GM12878 (cell line): ENCODE results near the gene PPP1R12B. TPM values are rescaled to one million over a fixed set of nuclear protein-coding genes. Genes with fewer than 3 reads are reported as not detected.
A peak's percentile ranks its signal among the peaks of the same experiment; 100 is the strongest.
"Not testable (repeated sequence)": the region's sequence is repeated elsewhere in the genome, so short reads cannot be mapped to it uniquely, and the experiment has no call there.

Source experiments
- ATAC-seq: fragments of 200-7000 bp; cut with Tn5 transposase; 3 replicates; pipeline ENCODE4 v1.9.1; 2020; ENCODE audit warnings: mild to moderate bottlenecking, moderate library complexity
- BruUV-seq: library from RNA; stranded (reverse); fragments of 400-500 nt; replicated peaks from 2 replicates; lab custom pipeline; 2021; lab: Mats Ljungman, UMichigan
- CTCF ChIA-PET: fragments of 300-600 bp; sonication (Branson Sonifier 250); formaldehyde crosslinking; extraction: SDS; loops from one replicate; lab custom pipeline; 2021; ENCODE audit warnings: inconsistent platforms; lab: Yijun Ruan, JAX
- POLR2A ChIA-PET: fragments of 350-600 bp; formaldehyde crosslinking; extraction: SDS; loops from one replicate; lab custom pipeline; 2021; ENCODE audit warnings: inconsistent platforms; lab: Charles Lee
- RAD21 ChIA-PET: fragments of 300-600 bp; sonication (Branson Sonifier 250); formaldehyde crosslinking; loops from one replicate; lab custom pipeline; 2023; ENCODE audit warnings: antibody characterized with exemption; ENCODE audit not compliant: unreplicated experiment; lab: Charles Lee
- SMC1A ChIA-PET: fragments of 300-600 bp; sonication (Branson Sonifier 250); formaldehyde crosslinking; loops from one replicate; lab custom pipeline; 2023; ENCODE audit not compliant: unreplicated experiment, uncharacterized antibody; lab: Charles Lee
- DNase-seq: peaks from one replicate; pipeline ENCODE4 v3.0.0-alpha.2; 2011; ENCODE audit warnings: low read depth, low spot score
- FAIRE-seq: peaks from 3 replicates; lab custom pipeline; 2011; peaks lifted over from hg19 to GRCh38; lab: Jason Lieb, UNC
- H2AFZ ChIP-seq: 2 replicates; pipeline ENCODE4 v1.6.0; 2011; ENCODE audit warnings: low read depth, low read length, control low read depth; ENCODE audit not compliant: control insufficient read depth
- H3K27ac ChIP-seq: 2 replicates; pipeline ENCODE4 v1.5.1; 2011; ENCODE audit warnings: control low read depth; ENCODE audit not compliant: control insufficient read depth, insufficient read depth
- H3K27me3 ChIP-seq, 2 experiments: replicated peaks in 1 of 2; 2 replicates each; pipeline versions ENCODE4 v1.6.0 to v1.6.1; 2011; ENCODE audit warnings: low read length in 1 of 2; ENCODE audit not compliant: control insufficient read depth in 2 of 2, insufficient read depth in 2 of 2
- H3K36me3 ChIP-seq, 2 experiments: 2 replicates each; pipeline ENCODE4 v1.5.1; 2011; ENCODE audit warnings: low read length in 1 of 2; ENCODE audit not compliant: control insufficient read depth in 2 of 2, insufficient read depth in 2 of 2
- H3K4me1 ChIP-seq: 2 replicates; pipeline ENCODE4 v1.6.1; 2011; ENCODE audit warnings: mild to moderate bottlenecking, low read length, moderate library complexity, mixed read lengths; ENCODE audit not compliant: control insufficient read depth, insufficient read depth
- H3K4me2 ChIP-seq: 2 replicates; pipeline ENCODE4 v1.6.0; 2011; ENCODE audit warnings: control low read depth; ENCODE audit not compliant: control insufficient read depth, insufficient read depth
- H3K4me3 ChIP-seq: fragments of 200-600 bp; sonication (generic); 2 replicates; pipeline ENCODE4 v1.5.1; 2016
- H3K79me2 ChIP-seq: 2 replicates; pipeline ENCODE4 v1.6.0; 2011; ENCODE audit warnings: low read length; ENCODE audit not compliant: control insufficient read depth, insufficient read depth
- H3K9ac ChIP-seq: 2 replicates; pipeline ENCODE4 v1.8.0; 2011; ENCODE audit warnings: low read length, control low read depth, mixed read lengths; ENCODE audit not compliant: control insufficient read depth, insufficient read depth
- H3K9me3 ChIP-seq: replicated peaks from 3 replicates; pipeline ENCODE4 v1.5.1; 2011; ENCODE audit warnings: mild to moderate bottlenecking, low read length; ENCODE audit not compliant: control insufficient read depth, insufficient read depth
- H4K20me1 ChIP-seq: 2 replicates; pipeline ENCODE4 v1.6.0; 2011; ENCODE audit not compliant: control insufficient read depth, insufficient read depth
- BCL3 ChIP-seq: IDR thresholded peaks from 2 replicates; pipeline ENCODE4 v1.6.1; 2011; ENCODE audit warnings: borderline replicate concordance, low read depth, mild to moderate bottlenecking, moderate library complexity, low read length; ENCODE audit not compliant: insufficient read depth, poor library complexity, severe bottlenecking
- IKZF2 ChIP-seq, 2 experiments: fragments of 450-650 bp; IDR thresholded peaks; 2 replicates each; pipeline ENCODE4 v1.6.1; 2017; ENCODE audit warnings: mild to moderate bottlenecking in 2 of 2, moderate library complexity in 2 of 2
- KAT2A ChIP-seq: conservative IDR thresholded peaks from 2 replicates; pipeline ENCODE4 v1.6.1; 2011; ENCODE audit warnings: low read depth, low read length; ENCODE audit not compliant: control insufficient read depth
- MTA2 ChIP-seq: fragments of 450-650 bp; IDR thresholded peaks from 2 replicates; pipeline ENCODE4 v1.6.1; 2016; ENCODE audit warnings: low read depth, mild to moderate bottlenecking, moderate library complexity
- MTA3 ChIP-seq: IDR thresholded peaks from 2 replicates; pipeline ENCODE4 v1.6.1; 2012; ENCODE audit warnings: low read length, inconsistent platforms, borderline replicate concordance
- MYB ChIP-seq: fragments of 150-350 bp; IDR thresholded peaks from 2 replicates; pipeline ENCODE4 v1.6.1; 2014; ENCODE audit warnings: mild to moderate bottlenecking, low read depth, low read length, borderline replicate concordance
- RUNX3 ChIP-seq: IDR thresholded peaks from 2 replicates; pipeline ENCODE4 v1.6.1; 2012; ENCODE audit warnings: low read length, inconsistent platforms
- ZBTB40 ChIP-seq: fragments of 450-650 bp; IDR thresholded peaks from 2 replicates; pipeline ENCODE4 v1.6.1; 2016; ENCODE audit warnings: mild to moderate bottlenecking, moderate library complexity, borderline replicate concordance
- WGBS: methylation state at CpG from one replicate; pipeline ENCODE4 v1.1.6; 2016; ENCODE audit warnings: low lambda C conversion rate; ENCODE audit not compliant: insufficient replicate concordance, insufficient coverage; ENCODE audit errors: missing lambda C conversion rate; 5-methylcytosine and 5-hydroxymethylcytosine counted together
- in situ Hi-C: fragments of 300-500 bp; cut with MboI; formaldehyde crosslinking; loops from 9 replicates; pipeline ENCODE4 v1.14.3; 2018; ENCODE audit warnings: mixed read lengths
- intact Hi-C: fragments of 100-400 bp; cut with micrococcal nuclease; formaldehyde crosslinking; loops from one replicate; pipeline ENCODE4 v1.14.2; 2022; ENCODE audit not compliant: unreplicated experiment
- polyA plus RNA-seq, 11 experiments: library from polyadenylated mRNA; depleted of rRNA in 4 of 11; unstranded in 6 of 11; stranded (reverse) in 5 of 11; fragments of >200 nt; fragmentation: Nextera tagmentation in 4 of 11; fragmentation: Illumina TruSeq in 1 of 11; extraction: Ambion mirVana in 4 of 11; extraction: Trizol in 1 of 11; gene quantifications; 1 replicate in 1 of 11; 2 replicates in 10 of 11; pipeline versions ENCODE4 v1.2.1 to v1.2.3, GENCODE V29; 2011 to 2016; ENCODE audit warnings: inconsistent platforms in 2 of 11, missing spikeins in 2 of 11, low read depth in 1 of 11
- total RNA-seq, 4 experiments: library from RNA; depleted of rRNA in 3 of 4; stranded (reverse); fragments of >200 nt in 3 of 4; fragmentation: Illumina TruSeq in 1 of 4; extraction: Trizol in 1 of 4; gene quantifications; 2 replicates each; pipeline versions ENCODE4 v1.2.1 to v1.2.3, GENCODE V29; 2013 to 2021

PPP1R12B gene
- total and polyA plus RNA-seq, 10 of the 15 experiments (the other 5 are each of a cell fraction or from before 2014, with no cell fraction given), result 0.29 to 9.4 (median 4.7) TPM

DNA sequence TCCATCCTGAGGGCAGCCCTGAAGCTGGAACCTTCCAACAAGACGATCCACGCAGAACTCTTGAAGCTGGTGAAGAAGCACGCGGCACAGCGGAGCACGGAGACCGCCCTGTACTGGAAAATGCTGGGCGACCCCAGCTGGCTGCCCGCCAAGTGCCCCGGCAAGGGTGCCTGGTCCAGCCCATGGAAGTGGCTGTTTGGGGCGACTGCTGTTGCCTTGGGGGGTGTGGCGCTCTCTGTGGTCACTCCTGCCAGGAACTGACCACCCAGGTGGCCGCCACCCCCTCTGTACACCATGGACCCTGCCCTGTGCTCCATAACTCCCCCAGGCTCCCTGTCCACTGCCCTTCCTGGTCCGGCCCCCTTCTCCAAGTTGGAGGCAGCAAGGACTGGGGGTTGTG, 90.8 kb downstream of the PPP1R12B start (continued):
- TF ChIP-seq BCL3, result no peak
- no peak for TF ChIP-seq MTA3
- TF ChIP-seq MYB, result no peak
- TF ChIP-seq ZBTB40, result no peak
- TF ChIP-seq KAT2A, result no peak

DNA sequence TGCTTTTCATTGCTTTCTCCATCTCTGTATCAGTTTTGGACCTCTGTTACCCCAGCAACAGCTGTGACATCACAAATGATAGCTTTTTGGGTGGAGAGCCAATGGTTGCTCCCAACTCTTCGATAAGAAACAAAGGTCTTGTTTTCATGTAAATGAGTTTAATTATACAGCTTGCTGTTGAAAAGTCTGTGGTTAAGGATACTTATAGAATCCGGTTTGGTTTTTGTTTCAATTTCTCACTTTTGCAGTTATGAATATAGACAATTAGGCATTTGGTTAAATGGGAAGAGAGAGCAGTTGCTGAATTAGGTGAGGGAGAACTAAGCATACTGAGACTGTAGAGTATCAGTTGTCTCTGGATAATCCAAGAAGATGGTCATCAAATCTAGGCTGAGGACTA, 99.6 kb downstream of the PPP1R12B start:
- peak in 1 of 2 experiments; percentile 27; a peak in 2 of 4 replicates for TF ChIP-seq IKZF2 (IDR thresholded peaks at IDR 0.05)
- 0 out of 2 replicates have a peak, but pooled peaks have one; percentile 17 for TF ChIP-seq RUNX3
- TF ChIP-seq MTA2, result peak; percentile 50; the same call in 1 of the 2 replicates
- TF ChIP-seq, all 136 proteins: peak for 3; not testable (repeated sequence) for 133
- in situ Hi-C loops, H3K4me2 ChIP-seq, H3K4me1 ChIP-seq, H3K36me3 ChIP-seq, H4K20me1 ChIP-seq, H3K4me3 ChIP-seq, H3K27ac ChIP-seq, BruUV-seq, H2AFZ ChIP-seq, H3K9me3 ChIP-seq, H3K79me2 ChIP-seq, H3K9ac ChIP-seq, H3K27me3 ChIP-seq: not testable (repeated sequence)
- ChIA-PET CTCF (interaction anchor here (0.9 to 1.9 kb wide), 4 partner anchors 11 to 272 kb away, joined by 3 to 7 read pairs (median 3); no protein-coding TSS in a partner anchor), POLR2A (interaction anchor here (0.9 kb wide), 1 partner anchor 106 kb away, joined by 3 read pairs; the partner anchor contains the start of gene UBE2T), SMC1A (interaction anchor here (0.8 to 1.9 kb wide), 4 partner anchors 12 to 106 kb away, joined by 4 to 6 read pairs (median 4); no protein-coding TSS in a partner anchor), RAD21 (interaction anchor here (1.4 kb wide), 1 partner anchor 8 kb away, joined by 3 read pairs; no protein-coding TSS in a partner anchor)
- peak; percentile 7 for DNase-seq
- 0% methylated on average over 2 of the region's 2 CpGs for WGBS
- peak; percentile 70 for ATAC-seq
- intact Hi-C loops, result loop anchor here (10.0 kb wide), 1 partner anchor 103 kb away; the partner anchor contains the start of genes PPP1R12B and UBE2T
- FAIRE-seq, result peak; percentile 47

- RAD21 ChIA-PET, DNase-seq, SMC1A ChIA-PET, H3K36me3 ChIP-seq, ATAC-seq, FAIRE-seq, CTCF ChIA-PET, H3K9ac ChIP-seq, H3K9me3 ChIP-seq, in situ Hi-C loops, H3K4me1 ChIP-seq, H3K79me2 ChIP-seq, H3K4me3 ChIP-seq, H2AFZ ChIP-seq, BruUV-seq, intact Hi-C loops, H3K4me2 ChIP-seq, H3K27ac ChIP-seq, H4K20me1 ChIP-seq, H3K27me3 ChIP-seq: not testable (repeated sequence)
- POLR2A ChIA-PET, result interaction anchor here (0.6 kb wide), 1 partner anchor 12 kb away, joined by 3 read pairs; no protein-coding TSS in a partner anchor
- WGBS, result 98% methylated on average over 16 of the region's 26 CpGs
These were observed 103.1 kb downstream of the PPP1R12B start for GRCh38 chr1:202451641-202452040.
